ENCODE data around the gene CLC.

CLC gene

DNA sequence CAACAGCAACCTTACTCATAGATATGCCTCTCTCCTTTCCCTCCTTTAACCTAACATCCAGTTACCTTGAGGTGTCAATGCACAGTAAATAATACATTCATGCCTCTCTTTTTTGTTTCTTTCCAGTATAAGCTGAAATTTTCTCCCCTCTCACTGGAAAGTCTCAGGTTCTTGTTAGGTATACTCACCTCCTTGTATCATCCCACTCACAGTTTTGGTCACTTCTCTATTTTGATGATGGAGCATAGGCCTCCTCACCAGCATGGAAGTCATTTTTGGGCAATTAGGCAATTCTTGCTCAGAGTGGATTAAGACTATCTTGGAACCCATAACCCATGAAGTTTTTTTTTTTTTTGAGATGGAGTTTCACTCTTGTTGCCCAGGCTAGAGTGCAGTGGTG, 39.3 kb downstream of the CLC start:
- no peaks in the 10 kb centered on the region for H4K20me1 ChIP-seq (ENCODE audit: insufficient read depth, low read length)
- H3K4me2 ChIP-seq (ENCODE audit: low read length), result no peak overlapping the region
- no peaks in the 10 kb centered on the region for H3K9me3 ChIP-seq (ENCODE audit: low read length)
- TF ChIP-seq, protein P1, sequence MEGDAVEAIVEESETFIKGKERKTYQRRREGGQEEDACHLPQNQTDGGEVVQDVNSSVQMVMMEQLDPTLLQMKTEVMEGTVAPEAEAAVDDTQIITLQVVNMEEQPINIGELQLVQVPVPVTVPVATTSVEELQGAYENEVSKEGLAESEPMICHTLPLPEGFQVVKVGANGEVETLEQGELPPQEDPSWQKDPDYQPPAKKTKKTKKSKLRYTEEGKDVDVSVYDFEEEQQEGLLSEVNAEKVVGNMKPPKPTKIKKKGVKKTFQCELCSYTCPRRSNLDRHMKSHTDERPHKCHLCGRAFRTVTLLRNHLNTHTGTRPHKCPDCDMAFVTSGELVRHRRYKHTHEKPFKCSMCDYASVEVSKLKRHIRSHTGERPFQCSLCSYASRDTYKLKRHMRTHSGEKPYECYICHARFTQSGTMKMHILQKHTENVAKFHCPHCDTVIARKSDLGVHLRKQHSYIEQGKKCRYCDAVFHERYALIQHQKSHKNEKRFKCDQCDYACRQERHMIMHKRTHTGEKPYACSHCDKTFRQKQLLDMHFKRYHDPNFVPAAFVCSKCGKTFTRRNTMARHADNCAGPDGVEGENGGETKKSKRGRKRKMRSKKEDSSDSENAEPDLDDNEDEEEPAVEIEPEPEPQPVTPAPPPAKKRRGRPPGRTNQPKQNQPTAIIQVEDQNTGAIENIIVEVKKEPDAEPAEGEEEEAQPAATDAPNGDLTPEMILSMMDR (IDR thresholded peaks at IDR 0.05; ENCODE audit: low read length), result no peak
- TF ChIP-seq EZH2 (IDR thresholded peaks at IDR 0.05; ENCODE audit: borderline replicate concordance, low read length), result no peak
- no peak overlapping the region for H3K9ac ChIP-seq (ENCODE audit: low read length)
- no peaks in the 10 kb centered on the region for H3K36me3 ChIP-seq (ENCODE audit: insufficient read depth, low read length)
- H3K9me2 ChIP-seq (ENCODE audit: low read depth, low read length), result no peaks in the 10 kb centered on the region
- no peaks in the 10 kb centered on the region for H3F3A ChIP-seq (ENCODE audit: insufficient read depth, low read length)
- H3K79me2 ChIP-seq (ENCODE audit: insufficient read depth, low read length), result no peaks in the 10 kb centered on the region
- H3K4me1 ChIP-seq (ENCODE audit: insufficient read depth, low read length, severe bottlenecking), result no peaks in the 10 kb centered on the region
- H3K4me3 ChIP-seq (ENCODE audit: low read depth, low read length, poor library complexity, severe bottlenecking), result no peak overlapping the region
- no peak overlapping the region for H2AFZ ChIP-seq (ENCODE audit: low read length)
- H3K27me3 ChIP-seq (ENCODE audit: insufficient read depth, low read length), result no peaks in the 10 kb centered on the region
- H3K27ac ChIP-seq (ENCODE audit: low read depth, low read length, poor library complexity, severe bottlenecking), result no peak overlapping the region

DNA sequence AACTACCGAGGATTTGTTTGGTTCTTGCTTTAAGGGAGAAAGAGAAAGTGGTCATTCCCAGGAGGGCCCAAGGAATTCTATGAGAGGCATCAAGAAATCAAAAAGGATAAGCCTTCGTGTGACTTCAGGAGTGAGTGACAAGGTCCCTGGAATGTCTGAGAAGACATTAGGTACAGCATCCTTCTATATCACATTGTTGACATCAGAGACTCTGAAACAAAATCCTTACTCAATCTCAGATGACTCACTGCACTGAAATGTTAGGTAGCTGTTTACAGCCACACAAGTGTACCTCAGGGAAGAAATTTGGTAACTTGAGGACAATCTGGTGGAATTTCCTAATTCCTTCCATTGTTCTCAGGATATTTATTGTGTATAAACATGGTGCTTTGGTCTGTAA, 41.4 kb downstream of the CLC start:
- H3K4me2 ChIP-seq (ENCODE audit: low read length), result no peak overlapping the region

DNA sequence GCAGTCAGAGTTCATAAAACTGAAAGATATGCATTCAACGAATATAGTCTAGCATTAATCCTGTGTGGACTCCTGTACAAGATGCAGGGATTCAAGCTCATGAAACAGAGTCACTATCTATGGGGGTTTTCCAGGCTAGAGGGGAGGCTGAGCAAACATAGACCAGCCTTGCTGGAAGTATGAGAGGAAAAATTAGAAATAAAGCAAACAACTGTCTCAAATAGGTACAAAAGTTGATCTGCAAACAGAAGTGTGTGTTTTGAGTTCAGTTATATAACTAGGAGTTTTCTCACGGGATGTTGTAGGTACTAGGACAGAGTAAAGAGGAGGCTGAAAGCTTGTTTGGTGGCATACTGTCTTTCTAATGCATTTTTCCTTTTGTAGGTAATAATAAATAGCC, 42.1 kb downstream of the CLC start:
- H3K9me2 ChIP-seq (ENCODE audit: low read depth, low read length), result no peaks in the 10 kb centered on the region
- H3K4me3 ChIP-seq (ENCODE audit: low read depth, low read length, poor library complexity, severe bottlenecking), result no peak overlapping the region
- H2AFZ ChIP-seq (ENCODE audit: low read length), result no peak overlapping the region
- no peaks in the 10 kb centered on the region for H3K79me2 ChIP-seq (ENCODE audit: insufficient read depth, low read length)
- H3K36me3 ChIP-seq (ENCODE audit: insufficient read depth, low read length), result no peaks in the 10 kb centered on the region
- TF ChIP-seq, protein P1 (IDR thresholded peaks at IDR 0.05; ENCODE audit: low read length), result no peak
- TF ChIP-seq EZH2 (IDR thresholded peaks at IDR 0.05; ENCODE audit: borderline replicate concordance, low read length), result no peak
- no peak overlapping the region for H3K9ac ChIP-seq (ENCODE audit: low read length)
- H3F3A ChIP-seq (ENCODE audit: insufficient read depth, low read length), result no peaks in the 10 kb centered on the region
- H3K27me3 ChIP-seq (ENCODE audit: insufficient read depth, low read length), result no peaks in the 10 kb centered on the region
- H3K4me2 ChIP-seq (ENCODE audit: low read length), result no peak overlapping the region
- no peaks in the 10 kb centered on the region for H3K4me1 ChIP-seq (ENCODE audit: insufficient read depth, low read length, severe bottlenecking)
- H3K9me3 ChIP-seq (ENCODE audit: low read length), result no peaks in the 10 kb centered on the region
- no peaks in the 10 kb centered on the region for H4K20me1 ChIP-seq (ENCODE audit: insufficient read depth, low read length)
- H3K27ac ChIP-seq (ENCODE audit: low read depth, low read length, poor library complexity, severe bottlenecking), result no peak overlapping the region

More for the DNA sequence above, 41.4 kb downstream of the CLC start:
- H3K4me1 ChIP-seq (ENCODE audit: insufficient read depth, low read length, severe bottlenecking), result no peaks in the 10 kb centered on the region
- TF ChIP-seq, protein P1 (IDR thresholded peaks at IDR 0.05; ENCODE audit: low read length), result no peak
- TF ChIP-seq EZH2 (IDR thresholded peaks at IDR 0.05; ENCODE audit: borderline replicate concordance, low read length), result no peak
- H3K9ac ChIP-seq (ENCODE audit: low read length), result no peak overlapping the region
- no peaks in the 10 kb centered on the region for H4K20me1 ChIP-seq (ENCODE audit: insufficient read depth, low read length)
- no peak overlapping the region for H3K27ac ChIP-seq (ENCODE audit: low read depth, low read length, poor library complexity, severe bottlenecking)
- H3K36me3 ChIP-seq (ENCODE audit: insufficient read depth, low read length), result no peaks in the 10 kb centered on the region
- no peak overlapping the region for H3K4me3 ChIP-seq (ENCODE audit: low read depth, low read length, poor library complexity, severe bottlenecking)
- no peak overlapping the region for H2AFZ ChIP-seq (ENCODE audit: low read length)
- H3F3A ChIP-seq (ENCODE audit: insufficient read depth, low read length), result no peaks in the 10 kb centered on the region
- no peaks in the 10 kb centered on the region for H3K27me3 ChIP-seq (ENCODE audit: insufficient read depth, low read length)
- no peaks in the 10 kb centered on the region for H3K9me2 ChIP-seq (ENCODE audit: low read depth, low read length)
- H3K79me2 ChIP-seq (ENCODE audit: insufficient read depth, low read length), result no peaks in the 10 kb centered on the region
- H3K9me3 ChIP-seq (ENCODE audit: low read length), result no peaks in the 10 kb centered on the region

All from OCI-LY1 (cell line).